ENCODE results near the gene CD84.

CD84 gene

DNA sequence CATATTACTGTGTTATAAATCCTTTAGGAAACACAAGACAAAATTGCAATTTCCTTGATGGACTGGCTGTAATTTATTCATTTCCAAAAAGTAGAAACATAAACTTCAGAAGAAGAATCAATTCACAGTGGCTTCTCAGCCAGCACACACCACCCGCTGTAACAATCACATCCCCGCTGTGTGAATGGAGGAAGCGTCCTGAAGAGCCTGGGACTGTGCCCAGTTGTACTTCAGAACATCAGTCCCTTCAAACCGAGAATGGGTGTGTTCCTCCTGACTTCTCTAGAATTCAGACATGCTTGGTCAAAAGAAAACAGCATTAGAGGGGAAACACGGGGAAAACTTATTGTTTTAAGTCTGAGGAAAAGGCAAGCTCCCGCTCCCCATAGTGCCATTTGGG is 28.8 kb upstream of the CD84 start:
- peak overlapping the region; percentile 23; the same call in 1 of the 2 replicates for H3K9ac ChIP-seq (ENCODE audit: low read length)
- no peaks in the 10 kb centered on the region for H4K20me1 ChIP-seq (ENCODE audit: low read depth, low read length)
- H2AFZ ChIP-seq (ENCODE audit: low read depth, low read length, severe bottlenecking): no peak overlapping the region

DNA sequence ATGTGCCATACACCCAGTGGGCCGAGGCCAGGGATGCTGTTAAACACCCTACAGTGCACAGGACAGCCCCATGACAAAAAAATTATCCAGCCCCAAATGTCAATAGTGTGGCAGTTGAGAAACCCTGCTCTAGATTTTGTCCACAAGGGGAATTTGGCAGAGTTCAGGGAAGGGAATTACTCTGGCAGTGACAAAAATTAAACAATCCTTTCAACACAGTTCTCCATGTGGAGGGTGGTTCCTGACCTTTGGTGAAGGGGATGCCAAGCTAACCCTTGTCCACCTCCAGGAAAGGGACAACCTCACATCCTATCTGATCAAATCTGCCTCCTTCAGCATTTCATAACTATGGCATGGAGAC is 28.4 kb upstream of the CD84 start:
- H2AFZ ChIP-seq (ENCODE audit: low read depth, low read length, severe bottlenecking): no peak overlapping the region
- no peaks in the 10 kb centered on the region for H3K79me2 ChIP-seq (ENCODE audit: insufficient read depth, low read length)
- H3K4me2 ChIP-seq (ENCODE audit: low read depth, low read length, poor library complexity, severe bottlenecking): no peak overlapping the region
- H3K4me3 ChIP-seq (ENCODE audit: insufficient read depth, low read length, poor library complexity, severe bottlenecking): no peak overlapping the region
- H3F3A ChIP-seq (ENCODE audit: insufficient read depth): peaks cover 4% of the 10 kb centered on the region; the same call in 1 of the 2 replicates
- H3K9me3 ChIP-seq (ENCODE audit: insufficient read depth, low read length): no peaks in the 10 kb centered on the region
- 0 out of 2 replicates have a peak, but pooled peaks cover 7% of the 10 kb centered on the region for H3K36me3 ChIP-seq (ENCODE audit: low read length)
- H3K9me2 ChIP-seq (replicated peaks; ENCODE audit: insufficient read depth, low read length): no peaks in the 10 kb centered on the region
- TF ChIP-seq, protein P1, sequence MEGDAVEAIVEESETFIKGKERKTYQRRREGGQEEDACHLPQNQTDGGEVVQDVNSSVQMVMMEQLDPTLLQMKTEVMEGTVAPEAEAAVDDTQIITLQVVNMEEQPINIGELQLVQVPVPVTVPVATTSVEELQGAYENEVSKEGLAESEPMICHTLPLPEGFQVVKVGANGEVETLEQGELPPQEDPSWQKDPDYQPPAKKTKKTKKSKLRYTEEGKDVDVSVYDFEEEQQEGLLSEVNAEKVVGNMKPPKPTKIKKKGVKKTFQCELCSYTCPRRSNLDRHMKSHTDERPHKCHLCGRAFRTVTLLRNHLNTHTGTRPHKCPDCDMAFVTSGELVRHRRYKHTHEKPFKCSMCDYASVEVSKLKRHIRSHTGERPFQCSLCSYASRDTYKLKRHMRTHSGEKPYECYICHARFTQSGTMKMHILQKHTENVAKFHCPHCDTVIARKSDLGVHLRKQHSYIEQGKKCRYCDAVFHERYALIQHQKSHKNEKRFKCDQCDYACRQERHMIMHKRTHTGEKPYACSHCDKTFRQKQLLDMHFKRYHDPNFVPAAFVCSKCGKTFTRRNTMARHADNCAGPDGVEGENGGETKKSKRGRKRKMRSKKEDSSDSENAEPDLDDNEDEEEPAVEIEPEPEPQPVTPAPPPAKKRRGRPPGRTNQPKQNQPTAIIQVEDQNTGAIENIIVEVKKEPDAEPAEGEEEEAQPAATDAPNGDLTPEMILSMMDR (IDR thresholded peaks at IDR 0.05; ENCODE audit: insufficient read depth, low read length, poor library complexity, severe bottlenecking): no peak
- no peak for TF ChIP-seq EZH2phosphoT487 (conservative IDR thresholded peaks at IDR 0.05; ENCODE audit: low read length)
- H3K27me3 ChIP-seq (ENCODE audit: low read length): no peaks in the 10 kb centered on the region
- H3K27ac ChIP-seq (ENCODE audit: low read depth, low read length): peak overlapping the region; percentile 27
- peak overlapping the region; percentile 23; the same call in 1 of the 2 replicates for H3K9ac ChIP-seq (ENCODE audit: low read length)
- H4K20me1 ChIP-seq (ENCODE audit: low read depth, low read length): no peaks in the 10 kb centered on the region

More for the DNA sequence above, 28.8 kb upstream of the CD84 start:
- Histone ChIP-seq H3K36me3 (ENCODE audit: low read length) (0 out of 2 replicates have a peak, but pooled peaks cover 7% of the 10 kb centered on the region), H3K4me3 (ENCODE audit: insufficient read depth, low read length, poor library complexity, severe bottlenecking) (no peak overlapping the region), H3F3A (ENCODE audit: insufficient read depth) (peaks cover 4% of the 10 kb centered on the region; the same call in 1 of the 2 replicates), H3K79me2 (ENCODE audit: insufficient read depth, low read length) (no peaks in the 10 kb centered on the region), H3K27ac (ENCODE audit: low read depth, low read length) (peak overlapping the region; percentile 27), H3K27me3 (ENCODE audit: low read length) (no peaks in the 10 kb centered on the region), H3K4me2 (ENCODE audit: low read depth, low read length, poor library complexity, severe bottlenecking) (no peak overlapping the region), H3K9me2 (replicated peaks; ENCODE audit: insufficient read depth, low read length) (no peaks in the 10 kb centered on the region), H3K9me3 (ENCODE audit: insufficient read depth, low read length) (no peaks in the 10 kb centered on the region)
- TF ChIP-seq, protein P1 (IDR thresholded peaks at IDR 0.05; ENCODE audit: insufficient read depth, low read length, poor library complexity, severe bottlenecking): no peak
- TF ChIP-seq EZH2phosphoT487 (conservative IDR thresholded peaks at IDR 0.05; ENCODE audit: low read length): no peak

DNA sequence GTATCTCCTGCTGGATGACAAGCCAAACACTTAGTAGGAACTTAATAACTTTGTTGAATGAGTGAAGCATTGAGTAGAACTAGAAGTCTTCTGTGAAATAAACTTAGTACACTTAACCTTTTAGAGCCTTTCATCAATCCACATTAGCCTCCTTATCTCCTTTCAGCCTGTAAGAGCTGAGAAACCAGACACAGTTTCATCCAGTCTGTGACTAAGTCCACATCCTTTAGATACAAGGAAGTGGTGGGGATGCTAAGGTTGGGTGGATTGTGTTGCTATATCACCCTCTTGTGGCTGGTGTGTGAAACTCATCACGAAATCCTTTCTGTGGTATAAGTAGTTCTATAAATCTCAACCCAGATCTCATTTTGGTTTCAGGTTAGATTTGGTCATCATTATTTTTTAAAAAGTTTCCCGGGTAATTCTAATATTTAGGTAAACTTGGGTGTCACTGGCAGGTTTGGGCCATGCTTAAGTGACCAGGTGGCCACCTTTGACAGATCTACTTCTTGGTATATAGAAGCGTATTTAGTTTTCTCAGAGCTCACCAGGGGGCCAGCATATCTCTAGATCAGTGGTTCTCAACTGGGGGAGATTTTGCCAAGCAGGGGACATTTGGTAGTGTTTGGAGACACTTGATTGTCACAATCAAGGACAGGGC is 27.8 kb upstream of the CD84 start:
- Histone ChIP-seq H3K9me3 (ENCODE audit: insufficient read depth, low read length) (no peaks in the 10 kb centered on the region), H3K9ac (ENCODE audit: low read length) (peak overlapping the region; percentile 34), H3K36me3 (ENCODE audit: low read length) (0 out of 2 replicates have a peak, but pooled peaks cover 7% of the 10 kb centered on the region), H3F3A (ENCODE audit: insufficient read depth) (peaks cover 4% of the 10 kb centered on the region; the same call in 1 of the 2 replicates), H4K20me1 (ENCODE audit: low read depth, low read length) (no peaks in the 10 kb centered on the region), H3K4me3 (ENCODE audit: insufficient read depth, low read length, poor library complexity, severe bottlenecking) (no peak overlapping the region), H3K79me2 (ENCODE audit: insufficient read depth, low read length) (no peaks in the 10 kb centered on the region), H2AFZ (ENCODE audit: low read depth, low read length, severe bottlenecking) (peak overlapping the region; percentile 29), H3K4me2 (ENCODE audit: low read depth, low read length, poor library complexity, severe bottlenecking) (peak overlapping the region; percentile 6), H3K27ac (ENCODE audit: low read depth, low read length) (peak overlapping the region; percentile 28), H3K27me3 (ENCODE audit: low read length) (no peaks in the 10 kb centered on the region), H3K9me2 (replicated peaks; ENCODE audit: insufficient read depth, low read length) (no peaks in the 10 kb centered on the region)
- TF ChIP-seq, protein P1 (IDR thresholded peaks at IDR 0.05; ENCODE audit: insufficient read depth, low read length, poor library complexity, severe bottlenecking): peak; percentile 76
- TF ChIP-seq EZH2phosphoT487 (conservative IDR thresholded peaks at IDR 0.05; ENCODE audit: low read length): no peak
